ENCODE data around the gene UBE2J2.

UBE2J2 gene

DNA sequence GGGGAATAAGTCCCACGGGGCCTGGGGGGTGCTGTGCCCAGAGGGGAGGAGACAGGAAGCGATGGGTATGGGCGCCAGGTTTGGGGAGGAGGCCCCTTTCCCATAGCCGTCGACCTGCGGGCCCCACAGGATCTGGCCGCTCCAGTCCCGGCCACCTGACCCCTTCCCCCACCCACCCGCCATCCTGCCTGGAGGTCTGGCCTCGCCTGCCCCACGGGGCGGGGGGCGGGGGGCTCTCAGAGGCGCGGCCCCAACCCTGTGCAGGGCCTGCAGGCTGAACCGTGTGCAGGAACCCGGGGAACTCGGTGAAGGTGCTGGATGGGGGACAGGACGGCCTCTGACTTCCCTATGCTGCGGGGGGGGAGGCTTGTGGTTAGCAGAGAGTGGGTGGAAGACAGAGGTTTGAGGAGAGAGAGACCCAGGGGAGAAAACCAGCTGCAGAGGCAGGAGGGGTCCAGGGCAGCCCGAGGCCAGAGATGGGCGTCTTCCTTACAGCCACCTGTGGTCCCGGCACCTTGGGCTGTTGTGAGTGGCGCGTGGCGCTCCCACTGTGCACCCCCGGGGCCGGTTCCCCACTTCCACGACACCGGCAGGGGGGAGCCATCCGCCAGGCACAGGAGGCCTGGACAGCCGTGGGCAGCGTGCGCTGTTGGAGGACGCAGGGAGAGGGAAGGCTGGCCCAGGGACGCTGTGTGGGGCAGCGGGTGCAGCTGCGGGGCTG is 64.8 kb downstream of the UBE2J2 start:
- peak; percentile 56 for DNase-seq

DNA sequence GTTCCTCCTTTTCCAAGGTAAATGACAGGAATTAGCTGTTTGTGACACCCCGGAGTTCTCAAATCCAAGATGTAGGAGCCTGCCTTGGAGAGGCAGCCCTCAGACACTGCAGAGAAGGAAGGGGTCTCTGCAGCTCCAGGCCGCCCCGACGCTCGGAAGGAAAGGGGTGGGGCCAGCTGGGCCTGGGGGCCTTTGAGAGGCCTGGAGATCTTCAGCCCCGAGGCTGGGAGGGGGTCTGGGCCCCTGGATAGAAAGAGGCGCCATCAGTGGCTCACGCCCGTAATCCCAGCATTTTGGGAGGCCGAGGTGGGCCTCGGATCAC is 66.1 kb downstream of the UBE2J2 start:
- DNase-seq = no peak

DNA sequence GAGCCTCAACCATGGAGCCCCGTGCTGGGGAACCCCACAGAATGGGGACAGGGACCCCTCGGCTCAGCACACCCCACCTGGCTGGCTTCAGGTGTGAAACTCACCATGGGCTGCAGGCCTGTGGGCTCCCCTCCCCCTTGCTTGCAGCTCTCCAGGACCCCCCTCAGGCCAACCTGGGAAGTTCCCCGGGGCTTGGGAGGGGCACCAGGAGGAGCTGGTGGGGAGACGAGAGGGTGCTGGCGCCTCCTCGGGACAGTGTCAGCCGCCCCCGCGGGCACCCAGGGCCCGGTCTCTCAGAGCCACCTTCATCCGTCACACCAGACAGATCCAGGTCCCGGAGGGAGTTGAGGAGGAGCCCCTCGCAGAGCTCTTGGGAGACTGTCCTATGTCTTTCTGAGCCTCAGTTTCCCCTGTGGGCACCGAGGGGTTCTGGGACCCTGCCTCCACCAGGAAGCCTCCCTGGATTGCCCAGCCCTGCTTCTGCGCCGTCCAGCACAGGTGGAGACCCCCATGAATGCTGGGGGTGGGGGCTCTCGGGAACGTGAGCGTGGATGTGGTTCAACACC is 66.6 kb downstream of the UBE2J2 start:
- no peak for DNase-seq

DNA sequence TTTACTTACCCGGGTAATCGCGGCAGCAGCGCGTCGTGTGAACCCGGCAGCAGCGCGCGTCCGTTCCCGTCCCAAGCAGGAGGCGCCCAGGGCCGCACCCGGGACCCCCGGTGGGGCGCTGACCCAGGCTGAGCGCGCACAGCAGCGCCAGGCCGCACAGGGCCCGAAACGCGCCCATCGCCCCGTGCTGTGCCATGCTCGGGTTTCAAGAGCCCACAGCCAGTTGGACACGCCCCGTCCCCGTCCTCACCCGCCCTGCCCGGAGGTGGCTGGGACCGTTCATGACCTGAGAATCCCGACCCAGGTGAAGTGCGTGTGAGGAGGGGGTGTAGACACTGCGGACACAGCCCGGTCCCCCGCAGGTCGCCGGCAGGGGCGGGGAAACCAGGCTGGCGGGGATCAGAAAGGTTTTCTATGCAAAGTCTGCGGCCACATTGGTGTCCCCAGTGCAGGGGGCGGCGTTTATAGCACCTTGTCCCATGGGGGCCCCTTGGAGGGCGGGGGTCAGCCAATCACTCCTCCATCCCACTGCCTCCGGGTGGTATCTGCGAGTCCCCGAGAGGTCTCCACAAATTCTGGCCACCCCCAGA is 67.2 kb downstream of the UBE2J2 start, which contains the start of gene TNFRSF18:
Gene TNFRSF18 (minus strand): TSS at position 217 of the 590 bp plus-strand sequence. CDS start 21 bp downstream, at position 196.
- DNase-seq = no peak

DNA sequence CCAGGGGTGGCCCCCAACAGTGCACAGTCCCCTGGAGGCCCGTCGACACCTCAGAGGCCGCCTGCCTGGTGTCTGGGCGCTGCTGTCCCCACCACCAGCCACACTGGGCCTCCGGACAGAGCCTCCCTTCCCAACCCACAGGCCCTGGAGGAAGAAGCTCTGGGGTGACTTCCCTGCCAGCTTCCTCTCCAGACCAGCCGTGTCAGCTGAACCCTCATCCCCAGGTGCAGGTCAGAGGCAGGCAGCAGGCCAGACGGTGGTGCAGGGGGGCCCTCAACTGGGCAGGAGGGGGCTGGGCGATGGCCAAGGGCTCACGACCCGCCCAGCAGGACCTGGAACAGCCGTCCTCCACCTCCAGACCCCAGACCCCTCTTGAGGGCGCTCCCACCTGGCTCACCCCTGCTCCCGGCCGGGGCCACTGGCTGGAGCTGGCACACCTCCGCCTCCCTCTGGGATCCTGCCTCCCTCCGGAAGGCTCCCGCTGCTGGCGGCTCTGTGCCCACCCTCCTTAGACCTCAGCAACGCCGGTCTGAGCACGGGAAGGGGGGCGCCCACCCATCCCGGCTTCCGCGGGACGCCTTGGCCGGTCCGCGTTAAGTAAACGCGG is 67.8 kb downstream of the UBE2J2 start:
- DNase-seq = no peak

DNA sequence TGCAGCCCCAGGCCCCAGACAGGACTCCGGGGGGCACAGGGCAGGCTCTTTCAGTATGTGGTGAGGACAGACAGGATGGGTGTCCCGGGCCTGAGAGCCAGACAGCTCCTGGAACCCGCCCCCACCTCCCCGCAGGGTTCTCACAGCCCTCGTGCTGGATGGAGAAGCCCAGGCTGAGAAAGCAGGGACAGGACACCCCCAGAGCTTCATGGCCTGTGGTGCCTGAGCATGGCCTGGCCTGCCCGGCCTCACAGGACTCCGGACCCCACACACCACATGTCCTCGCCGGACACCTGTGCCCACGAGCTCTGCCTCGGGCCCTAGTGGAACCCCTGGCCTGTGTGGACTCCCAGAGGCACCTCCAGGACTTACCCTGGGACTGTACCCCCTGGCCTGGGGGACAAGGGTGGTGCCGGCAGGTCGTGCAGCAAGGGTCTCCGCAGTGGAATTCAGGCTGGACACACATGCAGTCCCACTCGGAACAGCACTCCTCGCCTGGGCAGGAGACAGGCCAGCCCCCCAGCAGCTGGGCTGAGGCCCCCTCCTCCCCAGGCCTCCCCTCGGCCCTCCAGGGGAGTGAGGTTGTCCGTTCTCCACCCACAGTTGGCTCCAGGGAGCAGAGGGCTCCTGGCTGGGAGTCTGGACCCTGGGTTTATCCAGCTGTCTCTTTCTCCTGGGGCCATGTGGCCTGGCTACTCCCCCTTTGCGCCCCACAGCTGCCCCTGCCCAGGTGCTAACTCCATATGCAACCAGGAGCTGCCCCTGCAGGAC is 68.5 kb downstream of the UBE2J2 start:
- no peak for DNase-seq

DNA sequence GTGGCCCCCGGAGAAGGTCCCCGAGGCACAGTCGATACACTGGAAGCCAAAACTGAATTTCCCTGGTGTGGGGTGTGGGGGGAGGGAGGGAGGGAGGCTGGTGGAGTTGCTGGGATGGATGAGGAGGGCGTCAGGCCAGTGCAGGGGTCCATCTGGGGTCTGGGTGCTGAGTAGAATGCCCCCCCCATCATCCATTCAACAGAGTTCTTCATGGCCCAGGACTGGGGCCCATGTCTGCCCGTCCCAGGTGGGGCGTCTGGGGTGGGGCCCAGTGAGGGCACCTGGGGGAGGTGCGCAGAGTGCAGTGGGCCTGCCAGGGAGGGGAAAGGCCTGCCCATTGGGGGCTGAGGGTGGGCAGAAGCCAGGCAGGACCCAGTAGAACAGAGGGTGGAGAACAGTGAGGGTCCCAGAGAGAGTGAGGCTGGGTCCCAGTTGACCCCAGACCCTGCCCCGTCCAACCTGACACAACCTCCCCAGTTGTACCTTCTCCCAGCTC is 69.2 kb downstream of the UBE2J2 start:
- no peak for DNase-seq

Measured in central memory CD4-positive, alpha-beta T cell (primary cell).